ELR (cell line): ENCODE results near the gene TEX264.
"Not testable (repeated sequence)": the region's sequence is repeated elsewhere in the genome, so short reads cannot be mapped to it uniquely, and the experiment has no call there.

ENCODE experiments used
- DNase-seq: peaks from one replicate; pipeline ENCODE4 v3.0.0-alpha.2; 2015; ENCODE audit warnings: low read depth

TEX264 gene

GRCh38 chr3:51716805-51717204, 45.8 kb downstream of the TEX264 start:
- DNase-seq = no peak

GRCh38 chr3:51717446-51717845, 46.4 kb downstream of the TEX264 start:
- no peak for DNase-seq

- no peak for DNase-seq
Measured at GRCh38 chr3:51717947-51718346, 46.9 kb downstream of the TEX264 start.

- peak; percentile 71 for DNase-seq
Measured at GRCh38 chr3:51718547-51719409, 47.7 kb downstream of the TEX264 start.

GRCh38 chr3:51719410-51720025, 48.5 kb downstream of the TEX264 start:
- DNase-seq = no peak

GRCh38 chr3:51720292-51721061, 49.4 kb downstream of the TEX264 start:
- DNase-seq = no peak

- no peak for DNase-seq
Measured at GRCh38 chr3:51721062-51721745, 50.2 kb downstream of the TEX264 start.

- DNase-seq = no peak
Measured at GRCh38 chr3:51722362-51722761, 51.3 kb downstream of the TEX264 start.

GRCh38 chr3:51727500-51727899, 56.4 kb downstream of the TEX264 start:
- DNase-seq = no peak

GRCh38 chr3:51729042-51729633, 58.1 kb downstream of the TEX264 start:
- no peak for DNase-seq

- DNase-seq = no peak
Measured at GRCh38 chr3:51733859-51734571, 63.0 kb downstream of the TEX264 start.

GRCh38 chr3:51734572-51734907, 63.5 kb downstream of the TEX264 start:
- no peak for DNase-seq

GRCh38 chr3:51735039-51735438, 64.0 kb downstream of the TEX264 start:
- DNase-seq = no peak

GRCh38 chr3:51735950-51736349, 64.9 kb downstream of the TEX264 start:
- DNase-seq = no peak

GRCh38 chr3:51739110-51739509, 68.1 kb downstream of the TEX264 start:
- no peak for DNase-seq

- not testable (repeated sequence) for DNase-seq
Measured at GRCh38 chr3:51742320-51742719, 71.3 kb downstream of the TEX264 start.

GRCh38 chr3:51742978-51743377, 71.9 kb downstream of the TEX264 start:
- DNase-seq = not testable (repeated sequence)

- DNase-seq = no peak
Measured at GRCh38 chr3:51747840-51748239, 76.8 kb downstream of the TEX264 start.

- no peak for DNase-seq
Measured at GRCh38 chr3:51748327-51748726, 77.3 kb downstream of the TEX264 start.

GRCh38 chr3:51750878-51751277, 79.8 kb downstream of the TEX264 start:
- DNase-seq = no peak

GRCh38 chr3:51751287-51751686, 80.2 kb downstream of the TEX264 start:
- DNase-seq = no peak
